K562 (cell line): ENCODE data around the gene EGLN1. TPM values are rescaled to one million over a fixed set of nuclear protein-coding genes. Genes with fewer than 3 reads are reported as not detected.
"Not testable (repeated sequence)": the region's sequence is repeated elsewhere in the genome, so short reads cannot be mapped to it uniquely, and the experiment has no call there.

ENCODE experiments used
- ATAC-seq: fragments of 200-7000 bp; cut with Tn5 transposase; 3 replicates; pipeline ENCODE4 v1.9.1; 2020; ENCODE audit warnings: moderate library complexity
- BruUV-seq: library from RNA; stranded (reverse); fragments of 400-500 nt; replicated peaks from 2 replicates; lab custom pipeline; 2021; lab: Mats Ljungman, UMichigan
- CTCF ChIA-PET: fragments of 300-600 bp; formaldehyde crosslinking; extraction: SDS; loops from one replicate; lab custom pipeline; 2021; ENCODE audit warnings: low intra/inter-chr PET ratio; lab: Yijun Ruan, JAX
- POLR2A ChIA-PET: fragments of 300-600, 350-650 bp; sonication (Branson Sonifier 250); formaldehyde crosslinking; extraction: SDS; loops from one replicate; lab custom pipeline; 2021; ENCODE audit warnings: antibody characterized with exemption, inconsistent platforms; lab: Yijun Ruan, JAX
- DNase-seq, 4 experiments: peaks; one replicate each; pipeline versions ENCODE4 v3.0.0 to v3.0.0-alpha.2; 2011 to 2018; ENCODE audit warnings: low spot score in 3 of 4, mixed read lengths in 3 of 4; ENCODE audit errors: extremely low read depth in 1 of 4
- FAIRE-seq: peaks from 2 replicates; lab custom pipeline; 2011; peaks lifted over from hg19 to GRCh38; lab: Jason Lieb, UNC
- H2AFZ ChIP-seq: 2 replicates; pipeline ENCODE4 v1.6.0; 2011; ENCODE audit warnings: low read depth, low read length, control low read depth, inconsistent platforms
- H3K27ac ChIP-seq: fragments of 200-600 bp; 3 replicates; pipeline ENCODE4 v1.8.0; 2011; ENCODE audit warnings: low read depth, mild to moderate bottlenecking, control low read depth, inconsistent platforms, low read length, moderate library complexity, mixed read lengths; ENCODE audit errors: extremely low read depth
- H3K27me3 ChIP-seq, 2 experiments: fragments of 300-600 bp in 1 of 2; 2 replicates in 1 of 2; 3 replicates in 1 of 2; pipeline versions ENCODE4 v1.6.0 to v1.8.0; 2011; ENCODE audit warnings: inconsistent platforms in 2 of 2, low read length in 2 of 2, mild to moderate bottlenecking in 1 of 2, mixed read lengths in 1 of 2, moderate library complexity in 1 of 2; ENCODE audit not compliant: control insufficient read depth in 2 of 2, insufficient read depth in 2 of 2
- H3K36me3 ChIP-seq: fragments of 300-600 bp; 3 replicates; pipeline ENCODE4 v1.8.0; 2011; ENCODE audit warnings: mild to moderate bottlenecking, low read length, inconsistent platforms; ENCODE audit not compliant: control insufficient read depth, insufficient read depth
- H3K4me1 ChIP-seq, 2 experiments: fragments of 200-600 bp in 1 of 2; replicated peaks in 1 of 2; 2 replicates in 1 of 2; 3 replicates in 1 of 2; pipeline versions ENCODE4 v1.5.1 to v1.8.0; 2011; ENCODE audit warnings: inconsistent platforms in 2 of 2, low read length in 2 of 2, mild to moderate bottlenecking in 1 of 2, mixed read lengths in 1 of 2, moderate library complexity in 1 of 2; ENCODE audit not compliant: control insufficient read depth in 2 of 2, insufficient read depth in 2 of 2
- H3K4me2 ChIP-seq: 2 replicates; pipeline ENCODE4 v1.6.1; 2011; ENCODE audit warnings: low read length, control low read depth, inconsistent platforms, mixed read lengths; ENCODE audit not compliant: insufficient read depth
- H3K4me3 ChIP-seq: fragments of 200-600 bp; sonication (generic), shearing (Covaris generic); 2 replicates; pipeline ENCODE4 v1.5.1; 2016; ENCODE audit warnings: control low read depth, inconsistent platforms
- H3K79me2 ChIP-seq: fragments of 200-600 bp; 3 replicates; pipeline ENCODE4 v1.8.0; 2011; ENCODE audit warnings: low read length, inconsistent platforms; ENCODE audit not compliant: control insufficient read depth, insufficient read depth
- H3K9ac ChIP-seq, 2 experiments: 2 replicates each; pipeline versions ENCODE4 v1.6.0 to v1.6.1; 2011; ENCODE audit warnings: low read depth in 2 of 2, low read length in 2 of 2, control low read depth in 1 of 2, inconsistent platforms in 1 of 2, mild to moderate bottlenecking in 1 of 2, mixed read lengths in 1 of 2; ENCODE audit not compliant: insufficient read depth in 1 of 2
- H3K9me1 ChIP-seq: one replicate; pipeline ENCODE4 v1.6.0; 2011; ENCODE audit warnings: inconsistent platforms, mild to moderate bottlenecking, low read length, moderate library complexity; ENCODE audit not compliant: control insufficient read depth, insufficient read depth
- H3K9me3 ChIP-seq: replicated peaks from 2 replicates; pipeline ENCODE4 v1.5.1; 2011; ENCODE audit warnings: low read depth, low read length, inconsistent platforms; ENCODE audit not compliant: control insufficient read depth, insufficient read depth
- H4K20me1 ChIP-seq: replicated peaks from 2 replicates; pipeline ENCODE4 v1.6.1; 2011; ENCODE audit warnings: low read length, inconsistent platforms, mixed read lengths; ENCODE audit not compliant: control insufficient read depth, insufficient read depth
- GABPB1 ChIP-seq: sonication (generic); formaldehyde crosslinking; IDR thresholded peaks from 2 replicates; pipeline ENCODE4 v1.8.0; 2022; ENCODE audit warnings: mild to moderate bottlenecking, missing genetic modification reagents
- HNRNPLL ChIP-seq: fragments of 200-400 bp; formaldehyde crosslinking; IDR thresholded peaks from 2 replicates; pipeline ENCODE4 v1.6.1; 2017; ENCODE audit warnings: low read length, low read depth, mild to moderate bottlenecking; ENCODE audit not compliant: poor library complexity, severe bottlenecking
- IRF2 ChIP-seq: sonication (generic); formaldehyde crosslinking; IDR thresholded peaks from 2 replicates; pipeline ENCODE4 v1.8.1; 2022; ENCODE audit warnings: mild to moderate bottlenecking, missing genetic modification reagents
- KDM5B ChIP-seq: fragments of 200-600 bp; sonication (generic); IDR thresholded peaks from 2 replicates; pipeline ENCODE4 v1.6.1; 2012; ENCODE audit warnings: low read depth, mild to moderate bottlenecking, moderate library complexity, low read length, control low read depth, inconsistent platforms; ENCODE audit not compliant: insufficient replicate concordance
- LCOR ChIP-seq: sonication (generic); formaldehyde crosslinking; IDR thresholded peaks from 2 replicates; pipeline ENCODE4 v1.8.0; 2022; ENCODE audit warnings: mild to moderate bottlenecking, missing genetic modification reagents
- SP1 ChIP-seq: sonication (generic); formaldehyde crosslinking; IDR thresholded peaks from 2 replicates; pipeline ENCODE4 v1.8.1; 2022; ENCODE audit warnings: mild to moderate bottlenecking, missing genetic modification reagents
- ZNF436 ChIP-seq: fragments of 250-450, 450-650 bp; sonication (Bioruptor Pico); formaldehyde crosslinking; IDR thresholded peaks from 2 replicates; pipeline ENCODE4 v1.7.0; 2020; ENCODE audit warnings: mild to moderate bottlenecking
- WGBS: fragments of 100-300 bp; shearing (Covaris generic); methylation state at CpG from one replicate; pipeline ENCODE4 v1.1.6; 2016; ENCODE audit warnings: low coverage, mixed read lengths; ENCODE audit not compliant: insufficient coverage; ENCODE audit errors: missing lambda C conversion rate; 5-methylcytosine and 5-hydroxymethylcytosine counted together
- in situ Hi-C: fragments of 300-500 bp; cut with MboI; formaldehyde crosslinking; loops from 4 replicates; pipeline ENCODE4 v1.15.0; 2018; ENCODE audit warnings: inconsistent platforms, mixed read lengths
- intact Hi-C: fragments of 100-400 bp; cut with micrococcal nuclease; formaldehyde crosslinking; loops from 2 replicates; pipeline ENCODE4 v1.14.2; 2022
- polyA plus RNA-seq, 8 experiments: library from polyadenylated mRNA; depleted of rRNA in 4 of 8; stranded (reverse) in 5 of 8; unstranded in 3 of 8; fragments of >200 nt; fragmentation: Nextera tagmentation in 2 of 8; fragmentation: Illumina TruSeq in 1 of 8; extraction: Ambion mirVana in 2 of 8; extraction: Trizol in 1 of 8; gene quantifications; 2 replicates each; pipeline versions ENCODE4 v1.2.1 to v1.2.3, GENCODE V29; 2011 to 2014; ENCODE audit warnings: inconsistent platforms in 1 of 8, missing spikeins in 1 of 8
- total RNA-seq, 7 experiments: library from RNA; depleted of rRNA in 6 of 7; stranded (reverse); fragments of >200 nt in 6 of 7; fragmentation: Illumina TruSeq in 2 of 7; extraction: Trizol in 2 of 7; gene quantifications; 2 replicates each; pipeline versions ENCODE4 v1.2.1 to v1.2.3, GENCODE V29; 2011 to 2021; ENCODE audit warnings: low replicate concordance in 1 of 7
- TF ChIP-seq, protein P1 (sequence below), 2 experiments: IDR thresholded peaks; 2 replicates each; pipeline ENCODE4 v1.6.1; 2011; ENCODE audit warnings: borderline replicate concordance in 1 of 2, control low read depth in 1 of 2, low read depth in 1 of 2, low read length in 1 of 2, mild to moderate bottlenecking in 1 of 2, mixed read lengths in 1 of 2, moderate library complexity in 1 of 2; ENCODE audit not compliant: insufficient read depth in 1 of 2, insufficient read length in 1 of 2, poor library complexity in 1 of 2, severe bottlenecking in 1 of 2; ENCODE audit errors: extremely low read depth in 1 of 2
- TF ChIP-seq, protein P2 (sequence below): fragments of 200-400 bp; formaldehyde crosslinking; IDR thresholded peaks from 2 replicates; pipeline ENCODE4 v1.6.1; 2017; ENCODE audit warnings: mild to moderate bottlenecking, low read depth, low read length, moderate library complexity
- TF ChIP-seq, protein P3 (sequence below): fragments of 450-650 bp; IDR thresholded peaks from one replicate; pipeline ENCODE4 v1.6.1; 2018; ENCODE audit warnings: mild to moderate bottlenecking, moderate library complexity; ENCODE audit not compliant: partially characterized antibody

Gene EGLN1
- total and polyA plus RNA-seq, 9 of the 15 experiments (the other 6 are each of a cell fraction or from before 2014, with no cell fraction given) = 5.2 to 54.3 (median 24.6) TPM

GRCh38 chr1:231421971-231422797 is at the start of gene EGLN1 (continued):
- TF ChIP-seq SP1 = peak; percentile 56
- peak; percentile 96 for TF ChIP-seq HNRNPLL
- peak; percentile 71; the same call in 1 of the 2 replicates for TF ChIP-seq LCOR (CRISPR knock-in tag)
- TF ChIP-seq, protein P1, sequence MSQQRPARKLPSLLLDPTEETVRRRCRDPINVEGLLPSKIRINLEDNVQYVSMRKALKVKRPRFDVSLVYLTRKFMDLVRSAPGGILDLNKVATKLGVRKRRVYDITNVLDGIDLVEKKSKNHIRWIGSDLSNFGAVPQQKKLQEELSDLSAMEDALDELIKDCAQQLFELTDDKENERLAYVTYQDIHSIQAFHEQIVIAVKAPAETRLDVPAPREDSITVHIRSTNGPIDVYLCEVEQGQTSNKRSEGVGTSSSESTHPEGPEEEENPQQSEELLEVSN (IDR thresholded peaks at IDR 0.05; ENCODE audit: borderline replicate concordance in 1 of 2, extremely low read depth in 1 of 2, insufficient read depth in 1 of 2, insufficient read length in 1 of 2, low read depth in 1 of 2, low read length in 1 of 2, poor library complexity in 1 of 2, severe bottlenecking in 1 of 2) = peak; percentile 80 to 86
- TF ChIP-seq, protein P2, sequence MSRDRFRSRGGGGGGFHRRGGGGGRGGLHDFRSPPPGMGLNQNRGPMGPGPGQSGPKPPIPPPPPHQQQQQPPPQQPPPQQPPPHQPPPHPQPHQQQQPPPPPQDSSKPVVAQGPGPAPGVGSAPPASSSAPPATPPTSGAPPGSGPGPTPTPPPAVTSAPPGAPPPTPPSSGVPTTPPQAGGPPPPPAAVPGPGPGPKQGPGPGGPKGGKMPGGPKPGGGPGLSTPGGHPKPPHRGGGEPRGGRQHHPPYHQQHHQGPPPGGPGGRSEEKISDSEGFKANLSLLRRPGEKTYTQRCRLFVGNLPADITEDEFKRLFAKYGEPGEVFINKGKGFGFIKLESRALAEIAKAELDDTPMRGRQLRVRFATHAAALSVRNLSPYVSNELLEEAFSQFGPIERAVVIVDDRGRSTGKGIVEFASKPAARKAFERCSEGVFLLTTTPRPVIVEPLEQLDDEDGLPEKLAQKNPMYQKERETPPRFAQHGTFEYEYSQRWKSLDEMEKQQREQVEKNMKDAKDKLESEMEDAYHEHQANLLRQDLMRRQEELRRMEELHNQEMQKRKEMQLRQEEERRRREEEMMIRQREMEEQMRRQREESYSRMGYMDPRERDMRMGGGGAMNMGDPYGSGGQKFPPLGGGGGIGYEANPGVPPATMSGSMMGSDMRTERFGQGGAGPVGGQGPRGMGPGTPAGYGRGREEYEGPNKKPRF = no peak
- no peak for TF ChIP-seq IRF2
- no peak for TF ChIP-seq ZNF436 (CRISPR knock-in tag)
- TF ChIP-seq, protein P3, sequence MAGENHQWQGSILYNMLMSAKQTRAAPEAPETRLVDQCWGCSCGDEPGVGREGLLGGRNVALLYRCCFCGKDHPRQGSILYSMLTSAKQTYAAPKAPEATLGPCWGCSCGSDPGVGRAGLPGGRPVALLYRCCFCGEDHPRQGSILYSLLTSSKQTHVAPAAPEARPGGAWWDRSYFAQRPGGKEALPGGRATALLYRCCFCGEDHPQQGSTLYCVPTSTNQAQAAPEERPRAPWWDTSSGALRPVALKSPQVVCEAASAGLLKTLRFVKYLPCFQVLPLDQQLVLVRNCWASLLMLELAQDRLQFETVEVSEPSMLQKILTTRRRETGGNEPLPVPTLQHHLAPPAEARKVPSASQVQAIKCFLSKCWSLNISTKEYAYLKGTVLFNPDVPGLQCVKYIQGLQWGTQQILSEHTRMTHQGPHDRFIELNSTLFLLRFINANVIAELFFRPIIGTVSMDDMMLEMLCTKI = no peak
- peak; percentile 88 for TF ChIP-seq KDM5B
- peak; percentile 82 for TF ChIP-seq GABPB1 (CRISPR knock-in tag)

GRCh38 chr1:231471500-231471899 is 49.4 kb upstream of the EGLN1 start:
- BruUV-seq, ATAC-seq, POLR2A ChIA-PET, CTCF ChIA-PET, H3K4me3 ChIP-seq, H4K20me1 ChIP-seq, H3K79me2 ChIP-seq, H3K9ac ChIP-seq, FAIRE-seq, H3K4me2 ChIP-seq, H3K27ac ChIP-seq, in situ Hi-C loops, H3K36me3 ChIP-seq, H3K4me1 ChIP-seq, intact Hi-C loops, H2AFZ ChIP-seq, H3K9me1 ChIP-seq, DNase-seq, H3K9me3 ChIP-seq: not testable (repeated sequence)
- 5% methylated on average over 3 of the region's 5 CpGs for WGBS
- H3K27me3 ChIP-seq = peaks cover 11% of the 10 kb centered on the region in 2 experiments
